ENCODE results near the gene DHX35. TPM values are rescaled to one million over a fixed set of nuclear protein-coding genes. Genes with fewer than 3 reads are reported as not detected.

The DHX35 gene
- total RNA-seq, 4 donors from 2014 or later, result 15.5 to 75.9 (median 17.7) TPM

GRCh38 chr20:38937978-38938473, 24.1 kb upstream of the DHX35 start:
- peak overlapping the region in 1 of 4 donors; percentile 14 for H3K27ac ChIP-seq
- DNase-seq, result no peak
- no peaks in the 10 kb centered on the region for H3K27me3 ChIP-seq
- H3K9me3 ChIP-seq, result no peaks in the 10 kb centered on the region
- H3K36me3 ChIP-seq, result no peaks in the 10 kb centered on the region
- no peak overlapping the region for H3K4me3 ChIP-seq
- WGBS, 2 donors (ENCODE audit: low coverage in 1 of 2), result 87 to 96% methylated on average over 5 to 7 of the region's 7 CpGs
- intact Hi-C loops (cut with DNase I; ENCODE audit: low total_unique reads) (no loop called here), in situ Hi-C loops (cut with MboI; ENCODE audit: low pct_ligation_motif_present in 1 of 4, low pct_unique_long_range_greater_than_20kb in 1 of 4, low sequenced_read_pairs in 3 of 4) (no loop called here)
- H3K4me1 ChIP-seq, result no peaks in the 10 kb centered on the region
- TF ChIP-seq POLR2AphosphoS5 (IDR thresholded peaks at IDR 0.05) (no peak), EP300 (IDR thresholded peaks at IDR 0.05; ENCODE audit: low read depth) (no peak)
- TF ChIP-seq, protein P1, sequence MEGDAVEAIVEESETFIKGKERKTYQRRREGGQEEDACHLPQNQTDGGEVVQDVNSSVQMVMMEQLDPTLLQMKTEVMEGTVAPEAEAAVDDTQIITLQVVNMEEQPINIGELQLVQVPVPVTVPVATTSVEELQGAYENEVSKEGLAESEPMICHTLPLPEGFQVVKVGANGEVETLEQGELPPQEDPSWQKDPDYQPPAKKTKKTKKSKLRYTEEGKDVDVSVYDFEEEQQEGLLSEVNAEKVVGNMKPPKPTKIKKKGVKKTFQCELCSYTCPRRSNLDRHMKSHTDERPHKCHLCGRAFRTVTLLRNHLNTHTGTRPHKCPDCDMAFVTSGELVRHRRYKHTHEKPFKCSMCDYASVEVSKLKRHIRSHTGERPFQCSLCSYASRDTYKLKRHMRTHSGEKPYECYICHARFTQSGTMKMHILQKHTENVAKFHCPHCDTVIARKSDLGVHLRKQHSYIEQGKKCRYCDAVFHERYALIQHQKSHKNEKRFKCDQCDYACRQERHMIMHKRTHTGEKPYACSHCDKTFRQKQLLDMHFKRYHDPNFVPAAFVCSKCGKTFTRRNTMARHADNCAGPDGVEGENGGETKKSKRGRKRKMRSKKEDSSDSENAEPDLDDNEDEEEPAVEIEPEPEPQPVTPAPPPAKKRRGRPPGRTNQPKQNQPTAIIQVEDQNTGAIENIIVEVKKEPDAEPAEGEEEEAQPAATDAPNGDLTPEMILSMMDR (IDR thresholded peaks at IDR 0.05), result no peak

- no peaks in the 10 kb centered on the region for H3K4me1 ChIP-seq
- intact Hi-C loops (cut with DNase I; ENCODE audit: low total_unique reads), result no loop called here
- WGBS, 2 donors (ENCODE audit: low coverage in 1 of 2), result 83 to 84% methylated on average over 2 of the region's 2 CpGs
- TF ChIP-seq POLR2A (IDR thresholded peaks at IDR 0.05) (no peak), EP300 (IDR thresholded peaks at IDR 0.05; ENCODE audit: low read depth) (no peak), POLR2AphosphoS5 (IDR thresholded peaks at IDR 0.05) (no peak)
- TF ChIP-seq, protein P1 (IDR thresholded peaks at IDR 0.05), result no peak
- no peaks in the 10 kb centered on the region for H3K36me3 ChIP-seq
- no peak overlapping the region for H3K4me3 ChIP-seq
- H3K27ac ChIP-seq, result peak overlapping the region in 1 of 4 donors; percentile 31
- no peaks in the 10 kb centered on the region for H3K27me3 ChIP-seq
- DNase-seq, result no peak
- in situ Hi-C loops (cut with MboI; ENCODE audit: low pct_ligation_motif_present in 1 of 4, low pct_unique_long_range_greater_than_20kb in 1 of 4, low sequenced_read_pairs in 3 of 4), result no loop called here
- H3K9me3 ChIP-seq, result no peaks in the 10 kb centered on the region
Measured at GRCh38 chr20:38939686-38940085, 22.5 kb upstream of the DHX35 start.

- Histone ChIP-seq H3K36me3 (no peaks in the 10 kb centered on the region), H3K4me1 (no peaks in the 10 kb centered on the region), H3K27ac (no peak overlapping the region), H3K9me3 (no peaks in the 10 kb centered on the region), H3K4me3 (no peak overlapping the region), H3K27me3 (no peaks in the 10 kb centered on the region)
- TF ChIP-seq POLR2A (IDR thresholded peaks at IDR 0.05), result no peak
- no peak for TF ChIP-seq EP300 (IDR thresholded peaks at IDR 0.05; ENCODE audit: low read depth)
- TF ChIP-seq, protein P1 (IDR thresholded peaks at IDR 0.05), result no peak
- TF ChIP-seq POLR2AphosphoS5 (IDR thresholded peaks at IDR 0.05), result no peak
- 87 to 95% methylated on average over 5 of the region's 5 CpGs for WGBS, 2 donors (ENCODE audit: low coverage in 1 of 2)
- in situ Hi-C loops (cut with MboI; ENCODE audit: low pct_ligation_motif_present in 1 of 4, low pct_unique_long_range_greater_than_20kb in 1 of 4, low sequenced_read_pairs in 3 of 4) (no loop called here), intact Hi-C loops (cut with DNase I; ENCODE audit: low total_unique reads) (no loop called here)
- no peak for DNase-seq
Measured at GRCh38 chr20:38940644-38941043, 21.5 kb upstream of the DHX35 start.

DNA sequence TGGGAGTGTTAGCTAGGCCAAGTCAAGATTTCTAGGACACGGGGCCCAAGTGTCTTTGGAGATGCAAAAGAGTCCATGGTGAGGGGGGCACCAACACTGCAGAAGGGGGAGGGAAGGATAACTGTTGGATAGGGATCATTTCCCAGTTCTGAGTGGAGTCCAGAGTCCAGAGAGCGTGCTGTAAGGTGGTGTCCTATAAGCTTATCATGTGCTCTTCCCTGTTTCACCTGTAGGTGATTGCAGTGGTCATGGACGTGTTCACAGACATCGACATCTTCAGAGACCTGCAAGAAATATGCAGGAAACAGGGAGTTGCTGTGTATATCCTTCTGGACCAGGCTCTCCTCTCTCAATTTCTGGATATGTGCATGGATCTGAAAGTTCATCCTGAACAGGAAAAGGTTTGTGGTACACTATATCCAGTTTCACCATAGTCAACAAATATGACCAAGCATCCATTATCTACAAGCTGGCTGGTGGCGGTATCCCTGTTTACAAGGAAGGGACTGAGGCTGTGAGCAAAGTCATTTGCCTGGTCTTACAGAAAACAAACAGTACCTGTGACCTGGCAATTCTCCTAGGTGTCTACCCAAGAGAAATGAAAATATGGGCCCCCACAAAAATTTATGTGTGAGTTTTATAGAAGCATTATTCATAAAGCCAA, 20.3 kb upstream of the DHX35 start:
- Histone ChIP-seq H3K4me1 (no peaks in the 10 kb centered on the region), H3K27ac (no peak overlapping the region), H3K9me3 (no peaks in the 10 kb centered on the region), H3K27me3 (no peaks in the 10 kb centered on the region), H3K36me3 (no peaks in the 10 kb centered on the region), H3K4me3 (no peak overlapping the region)
- intact Hi-C loops (cut with DNase I; ENCODE audit: low total_unique reads), result no loop called here
- no peak for DNase-seq
- 78 to 91% methylated on average over 3 to 5 of the region's 5 CpGs for WGBS, 2 donors (ENCODE audit: low coverage in 1 of 2)
- TF ChIP-seq POLR2A (IDR thresholded peaks at IDR 0.05) (no peak), POLR2AphosphoS5 (IDR thresholded peaks at IDR 0.05) (no peak), EP300 (IDR thresholded peaks at IDR 0.05; ENCODE audit: low read depth) (no peak)
- TF ChIP-seq, protein P1 (IDR thresholded peaks at IDR 0.05), result peak in 3 of 5 experiments; percentile 14 to 17 (median 16)
- in situ Hi-C loops (cut with MboI; ENCODE audit: low pct_ligation_motif_present in 1 of 4, low pct_unique_long_range_greater_than_20kb in 1 of 4, low sequenced_read_pairs in 3 of 4), result no loop called here
